ENCODE data around the gene EPHB2.

The EPHB2 gene

GRCh38 chr1:22886211-22886610 is 175.6 kb downstream of the EPHB2 start:
- no peak for DNase-seq (ENCODE audit: low spot score)

GRCh38 chr1:22887491-22887890 is 176.9 kb downstream of the EPHB2 start:
- DNase-seq (ENCODE audit: low spot score), result no peak

GRCh38 chr1:22888320-22889075 is 177.9 kb downstream of the EPHB2 start:
- DNase-seq (ENCODE audit: low spot score), result no peak

- DNase-seq (ENCODE audit: low spot score), result peak; percentile 54
Measured at GRCh38 chr1:22889213-22889827, 178.7 kb downstream of the EPHB2 start.

GRCh38 chr1:22892789-22893188 is 182.2 kb downstream of the EPHB2 start:
- DNase-seq (ENCODE audit: low spot score), result no peak

- DNase-seq (ENCODE audit: low spot score), result no peak
Measured at GRCh38 chr1:22893292-22893691, 182.7 kb downstream of the EPHB2 start.

- DNase-seq (ENCODE audit: low spot score), result no peak
Measured at GRCh38 chr1:22895357-22895756, 184.7 kb downstream of the EPHB2 start.

GRCh38 chr1:22896184-22896583 is 185.5 kb downstream of the EPHB2 start:
- DNase-seq (ENCODE audit: low spot score), result no peak

GRCh38 chr1:22900451-22900850 is 189.8 kb downstream of the EPHB2 start:
- no peak for DNase-seq (ENCODE audit: low spot score)

- no peak for DNase-seq (ENCODE audit: low spot score)
Measured at GRCh38 chr1:22903113-22903512, 192.5 kb downstream of the EPHB2 start.

GRCh38 chr1:22906968-22907367 is 196.3 kb downstream of the EPHB2 start:
- no peak for DNase-seq (ENCODE audit: low spot score)

- no peak for DNase-seq (ENCODE audit: low spot score)
Measured at GRCh38 chr1:22907528-22907927, 196.9 kb downstream of the EPHB2 start.

GRCh38 chr1:22908880-22909426 is 198.3 kb downstream of the EPHB2 start:
- DNase-seq (ENCODE audit: low spot score), result no peak

- no peak for DNase-seq (ENCODE audit: low spot score)
Measured at GRCh38 chr1:22910286-22910685, 199.6 kb downstream of the EPHB2 start.

GRCh38 chr1:22910986-22911651 is 200.5 kb downstream of the EPHB2 start:
- no peak for DNase-seq (ENCODE audit: low spot score)

- no peak for DNase-seq (ENCODE audit: low spot score)
Measured at GRCh38 chr1:22912311-22912710, 201.7 kb downstream of the EPHB2 start.

- DNase-seq (ENCODE audit: low spot score), result no peak
Measured at GRCh38 chr1:22913421-22914141, 202.9 kb downstream of the EPHB2 start.

GRCh38 chr1:22914156-22914555 is 203.5 kb downstream of the EPHB2 start:
- no peak for DNase-seq (ENCODE audit: low spot score)

- DNase-seq (ENCODE audit: low spot score), result no peak
Measured at GRCh38 chr1:22914633-22915217, 204.1 kb downstream of the EPHB2 start.

- DNase-seq (ENCODE audit: low spot score), result no peak
Measured at GRCh38 chr1:22915231-22915630, 204.6 kb downstream of the EPHB2 start.

- no peak for DNase-seq (ENCODE audit: low spot score)
Measured at GRCh38 chr1:22915816-22916470, 205.3 kb downstream of the EPHB2 start.

Data from HuH-7.5 (cell line).